ENCODE measurements around the gene LAMA3.

DNA sequence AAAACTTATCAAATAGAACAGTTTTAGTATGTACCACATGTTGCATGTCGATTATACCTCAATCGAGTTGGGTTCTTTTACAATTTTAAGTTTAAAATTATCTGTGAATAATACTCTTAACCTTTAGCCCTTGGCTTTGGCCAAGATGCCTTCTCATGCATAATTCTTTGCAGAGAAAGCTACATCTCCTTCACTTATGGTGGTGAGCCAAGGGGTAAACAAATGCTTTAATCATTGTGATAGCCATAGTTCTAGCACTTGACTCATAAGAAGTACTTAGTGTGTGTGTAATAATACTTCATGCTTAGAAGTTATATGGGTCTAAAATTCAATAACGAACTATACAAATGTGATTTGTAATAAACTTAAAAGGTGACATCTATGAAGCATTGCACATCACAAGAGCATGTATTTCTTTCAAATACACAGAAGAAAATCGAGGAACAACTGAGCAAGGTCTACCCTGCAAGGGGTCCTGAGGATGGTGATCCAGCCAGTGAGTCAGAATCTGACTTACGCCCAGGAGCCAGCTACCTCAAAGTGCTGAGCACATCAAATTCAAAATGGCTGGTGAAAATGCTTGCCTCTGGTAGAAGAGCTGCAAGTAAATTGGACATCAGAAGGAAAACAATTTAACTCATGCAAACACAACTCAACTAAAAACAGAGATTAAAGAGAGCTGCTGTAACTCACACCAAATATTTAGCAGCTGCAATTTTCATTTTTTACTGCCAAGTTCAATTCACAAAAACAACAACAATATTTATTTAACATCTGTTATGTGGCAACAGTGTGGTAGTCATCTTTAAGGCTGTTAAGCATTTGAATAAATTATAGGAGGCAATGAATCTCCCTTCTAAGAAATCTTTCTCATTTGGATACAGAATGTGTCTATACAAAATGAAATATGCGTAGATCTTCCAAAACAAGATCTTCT, 301.5 kb downstream of the LAMA3 start:
- no peak for TF ChIP-seq ZNF274 (IDR thresholded peaks at IDR 0.05; ENCODE audit: insufficient read depth, insufficient read length)
- TF ChIP-seq, protein P1, sequence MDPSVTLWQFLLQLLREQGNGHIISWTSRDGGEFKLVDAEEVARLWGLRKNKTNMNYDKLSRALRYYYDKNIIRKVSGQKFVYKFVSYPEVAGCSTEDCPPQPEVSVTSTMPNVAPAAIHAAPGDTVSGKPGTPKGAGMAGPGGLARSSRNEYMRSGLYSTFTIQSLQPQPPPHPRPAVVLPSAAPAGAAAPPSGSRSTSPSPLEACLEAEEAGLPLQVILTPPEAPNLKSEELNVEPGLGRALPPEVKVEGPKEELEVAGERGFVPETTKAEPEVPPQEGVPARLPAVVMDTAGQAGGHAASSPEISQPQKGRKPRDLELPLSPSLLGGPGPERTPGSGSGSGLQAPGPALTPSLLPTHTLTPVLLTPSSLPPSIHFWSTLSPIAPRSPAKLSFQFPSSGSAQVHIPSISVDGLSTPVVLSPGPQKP (IDR thresholded peaks at IDR 0.05; ENCODE audit: low read depth, low read length) = no peak
- TF ChIP-seq IKZF2 (IDR thresholded peaks at IDR 0.05) = no peak
- TF ChIP-seq KDM1A (IDR thresholded peaks at IDR 0.05; ENCODE audit: borderline replicate concordance) = no peak

Measured in GM12878 (cell line).